GM12878 (cell line): ENCODE measurements around the gene LAMB4. TPM values are rescaled to one million over a fixed set of nuclear protein-coding genes. Genes with fewer than 3 reads are reported as not detected.

Experiments used
- ATAC-seq: fragments of 200-7000 bp; cut with Tn5 transposase; 3 replicates; pipeline ENCODE4 v1.9.1; 2020; ENCODE audit warnings: mild to moderate bottlenecking, moderate library complexity
- BruUV-seq: library from RNA; stranded (reverse); fragments of 400-500 nt; replicated peaks from 2 replicates; lab custom pipeline; 2021; lab: Mats Ljungman, UMichigan
- CTCF ChIA-PET: fragments of 300-600 bp; sonication (Branson Sonifier 250); formaldehyde crosslinking; extraction: SDS; loops from one replicate; lab custom pipeline; 2021; ENCODE audit warnings: inconsistent platforms; lab: Yijun Ruan, JAX
- POLR2A ChIA-PET: fragments of 350-600 bp; formaldehyde crosslinking; extraction: SDS; loops from one replicate; lab custom pipeline; 2021; ENCODE audit warnings: inconsistent platforms; lab: Charles Lee
- RAD21 ChIA-PET: fragments of 300-600 bp; sonication (Branson Sonifier 250); formaldehyde crosslinking; loops from one replicate; lab custom pipeline; 2023; ENCODE audit warnings: antibody characterized with exemption; ENCODE audit not compliant: unreplicated experiment; lab: Charles Lee
- SMC1A ChIA-PET: fragments of 300-600 bp; sonication (Branson Sonifier 250); formaldehyde crosslinking; loops from one replicate; lab custom pipeline; 2023; ENCODE audit not compliant: unreplicated experiment, uncharacterized antibody; lab: Charles Lee
- DNase-seq: peaks from one replicate; pipeline ENCODE4 v3.0.0-alpha.2; 2011; ENCODE audit warnings: low read depth, low spot score
- FAIRE-seq: peaks from 3 replicates; lab custom pipeline; 2011; peaks lifted over from hg19 to GRCh38; lab: Jason Lieb, UNC
- H2AFZ ChIP-seq: 2 replicates; pipeline ENCODE4 v1.6.0; 2011; ENCODE audit warnings: low read depth, low read length, control low read depth; ENCODE audit not compliant: control insufficient read depth
- H3K27ac ChIP-seq: 2 replicates; pipeline ENCODE4 v1.5.1; 2011; ENCODE audit warnings: control low read depth; ENCODE audit not compliant: control insufficient read depth, insufficient read depth
- H3K27me3 ChIP-seq, 2 experiments: replicated peaks in 1 of 2; 2 replicates each; pipeline versions ENCODE4 v1.6.0 to v1.6.1; 2011; ENCODE audit warnings: low read length in 1 of 2; ENCODE audit not compliant: control insufficient read depth in 2 of 2, insufficient read depth in 2 of 2
- H3K36me3 ChIP-seq, 2 experiments: 2 replicates each; pipeline ENCODE4 v1.5.1; 2011; ENCODE audit warnings: low read length in 1 of 2; ENCODE audit not compliant: control insufficient read depth in 2 of 2, insufficient read depth in 2 of 2
- H3K4me1 ChIP-seq: 2 replicates; pipeline ENCODE4 v1.6.1; 2011; ENCODE audit warnings: mild to moderate bottlenecking, low read length, moderate library complexity, mixed read lengths; ENCODE audit not compliant: control insufficient read depth, insufficient read depth
- H3K4me2 ChIP-seq: 2 replicates; pipeline ENCODE4 v1.6.0; 2011; ENCODE audit warnings: control low read depth; ENCODE audit not compliant: control insufficient read depth, insufficient read depth
- H3K4me3 ChIP-seq: fragments of 200-600 bp; sonication (generic); 2 replicates; pipeline ENCODE4 v1.5.1; 2016
- H3K79me2 ChIP-seq: 2 replicates; pipeline ENCODE4 v1.6.0; 2011; ENCODE audit warnings: low read length; ENCODE audit not compliant: control insufficient read depth, insufficient read depth
- H3K9ac ChIP-seq: 2 replicates; pipeline ENCODE4 v1.8.0; 2011; ENCODE audit warnings: low read length, control low read depth, mixed read lengths; ENCODE audit not compliant: control insufficient read depth, insufficient read depth
- H3K9me3 ChIP-seq: replicated peaks from 3 replicates; pipeline ENCODE4 v1.5.1; 2011; ENCODE audit warnings: mild to moderate bottlenecking, low read length; ENCODE audit not compliant: control insufficient read depth, insufficient read depth
- H4K20me1 ChIP-seq: 2 replicates; pipeline ENCODE4 v1.6.0; 2011; ENCODE audit not compliant: control insufficient read depth, insufficient read depth
- BHLHE40 ChIP-seq, 2 experiments: fragments of 450-650 bp in 1 of 2; IDR thresholded peaks; 2 replicates each; pipeline ENCODE4 v1.6.1; 2011 to 2017; ENCODE audit warnings: low read depth in 2 of 2, borderline replicate concordance in 1 of 2, improper control_type of control experiment in 1 of 2, low read length in 1 of 2, mild to moderate bottlenecking in 1 of 2
- EED ChIP-seq: sonication (generic); IDR thresholded peaks from 2 replicates; pipeline ENCODE4 v1.6.1; 2016; ENCODE audit warnings: antibody characterized with exemption, low read depth
- EGR1 ChIP-seq, 2 experiments: IDR thresholded peaks; 1 replicate in 1 of 2; 2 replicates in 1 of 2; pipeline ENCODE4 v1.6.1; 2011 to 2012; ENCODE audit warnings: low read depth in 2 of 2, low read length in 2 of 2, borderline replicate concordance in 1 of 2, mild to moderate bottlenecking in 1 of 2, moderate library complexity in 1 of 2
- FOXM1 ChIP-seq: IDR thresholded peaks from 2 replicates; pipeline ENCODE4 v1.6.1; 2012; ENCODE audit warnings: low read depth, mild to moderate bottlenecking, inconsistent platforms, low read length, moderate library complexity
- MTA3 ChIP-seq: IDR thresholded peaks from 2 replicates; pipeline ENCODE4 v1.6.1; 2012; ENCODE audit warnings: low read length, inconsistent platforms, borderline replicate concordance
- RAD21 ChIP-seq: IDR thresholded peaks from 2 replicates; pipeline ENCODE4 v1.6.1; 2011; ENCODE audit warnings: mild to moderate bottlenecking, low read depth, low read length, moderate library complexity; ENCODE audit not compliant: insufficient read depth
- RBBP5 ChIP-seq: fragments of 200-600 bp; sonication (generic); conservative IDR thresholded peaks from 2 replicates; pipeline ENCODE4 v1.6.1; 2016
- SIN3A ChIP-seq: IDR thresholded peaks from 2 replicates; pipeline ENCODE4 v1.6.1; 2012; ENCODE audit warnings: low read depth, low read length, improper control_type of control experiment
- SRF ChIP-seq, 2 experiments: IDR thresholded peaks; 2 replicates each; pipeline ENCODE4 v1.6.1; 2011; ENCODE audit warnings: low read depth in 2 of 2, low read length in 2 of 2, mild to moderate bottlenecking in 1 of 2, moderate library complexity in 1 of 2
- TCF3 ChIP-seq: IDR thresholded peaks from 2 replicates; pipeline ENCODE4 v1.6.1; 2012; ENCODE audit warnings: low read depth, mild to moderate bottlenecking, low read length, borderline replicate concordance; ENCODE audit not compliant: insufficient read depth
- ZNF274 ChIP-seq: IDR thresholded peaks from one replicate; pipeline ENCODE4 v1.8.0; 2011; ENCODE audit not compliant: insufficient read length, insufficient read depth
- ZNF622 ChIP-seq: fragments of 450-650 bp; IDR thresholded peaks from 2 replicates; pipeline ENCODE4 v1.6.1; 2017; ENCODE audit warnings: mild to moderate bottlenecking, inconsistent platforms
- WGBS: methylation state at CpG from one replicate; pipeline ENCODE4 v1.1.6; 2016; ENCODE audit warnings: low lambda C conversion rate; ENCODE audit not compliant: insufficient replicate concordance, insufficient coverage; ENCODE audit errors: missing lambda C conversion rate; 5-methylcytosine and 5-hydroxymethylcytosine counted together
- in situ Hi-C: fragments of 300-500 bp; cut with MboI; formaldehyde crosslinking; loops from 9 replicates; pipeline ENCODE4 v1.14.3; 2018; ENCODE audit warnings: mixed read lengths
- intact Hi-C: fragments of 100-400 bp; cut with micrococcal nuclease; formaldehyde crosslinking; loops from one replicate; pipeline ENCODE4 v1.14.2; 2022; ENCODE audit not compliant: unreplicated experiment
- polyA plus RNA-seq, 11 experiments: library from polyadenylated mRNA; depleted of rRNA in 4 of 11; unstranded in 6 of 11; stranded (reverse) in 5 of 11; fragments of >200 nt; fragmentation: Nextera tagmentation in 4 of 11; fragmentation: Illumina TruSeq in 1 of 11; extraction: Ambion mirVana in 4 of 11; extraction: Trizol in 1 of 11; gene quantifications; 1 replicate in 1 of 11; 2 replicates in 10 of 11; pipeline versions ENCODE4 v1.2.1 to v1.2.3, GENCODE V29; 2011 to 2016; ENCODE audit warnings: inconsistent platforms in 2 of 11, missing spikeins in 2 of 11, low read depth in 1 of 11
- total RNA-seq, 4 experiments: library from RNA; depleted of rRNA in 3 of 4; stranded (reverse); fragments of >200 nt in 3 of 4; fragmentation: Illumina TruSeq in 1 of 4; extraction: Trizol in 1 of 4; gene quantifications; 2 replicates each; pipeline versions ENCODE4 v1.2.1 to v1.2.3, GENCODE V29; 2013 to 2021
- TF ChIP-seq, protein P1 (sequence below): IDR thresholded peaks from 2 replicates; pipeline ENCODE4 v1.6.1; 2011; ENCODE audit warnings: mild to moderate bottlenecking, low read depth, low read length, moderate library complexity; ENCODE audit not compliant: insufficient replicate concordance
- TF ChIP-seq, protein P2 (sequence below): fragments of 150-350 bp; IDR thresholded peaks from 2 replicates; pipeline ENCODE4 v1.6.1; 2014; ENCODE audit warnings: mild to moderate bottlenecking, low read depth, low read length

The LAMB4 gene
- total and polyA plus RNA-seq, 10 of the 15 experiments (the other 5 are each of a cell fraction or from before 2014, with no cell fraction given): 0.04 to 0.06 TPM; not detected in 8

DNA sequence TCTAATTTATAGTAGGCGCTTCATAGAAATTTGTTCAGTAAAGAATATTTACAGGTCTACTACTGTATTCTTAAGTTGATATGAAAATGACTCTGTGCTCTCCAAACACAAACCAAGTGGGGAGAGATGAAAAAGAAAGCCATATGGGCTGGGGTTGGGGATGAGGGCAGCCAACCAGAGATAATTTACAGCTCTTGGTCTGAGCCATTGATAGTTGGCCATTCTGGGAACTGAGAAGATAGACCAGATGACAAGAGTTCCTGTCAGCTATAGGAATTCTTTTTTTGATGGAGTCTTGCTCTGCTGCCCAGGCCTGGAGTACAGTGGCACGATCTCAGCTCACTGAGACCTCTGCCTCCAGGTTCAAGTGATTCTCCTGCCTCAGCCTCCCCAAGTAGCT, 57.4 kb downstream of the LAMB4 start:
- no peak overlapping the region for H3K27ac ChIP-seq
- no peak overlapping the region for H3K4me3 ChIP-seq
- intact Hi-C loops (no loop called here), in situ Hi-C loops (no loop called here)
- no peaks in the 10 kb centered on the region for H3K9me3 ChIP-seq
- TF ChIP-seq RAD21 (no peak), MTA3 (no peak), EED (no peak), ZNF622 (no peak), ZNF274 (no peak), RBBP5 (no peak), TCF3 (no peak), FOXM1 (no peak), BHLHE40 (IDR thresholded peaks at IDR 0.05; ENCODE audit: borderline replicate concordance in 1 of 2, low read depth in 2 of 2, low read length in 1 of 2) (no peak), EGR1 (IDR thresholded peaks at IDR 0.05; ENCODE audit: borderline replicate concordance in 1 of 2, low read depth in 2 of 2, low read length in 2 of 2) (no peak), SIN3A (no peak), SRF (IDR thresholded peaks at IDR 0.05; ENCODE audit: low read depth in 2 of 2, low read length in 2 of 2) (no peak)
- TF ChIP-seq, protein P1, sequence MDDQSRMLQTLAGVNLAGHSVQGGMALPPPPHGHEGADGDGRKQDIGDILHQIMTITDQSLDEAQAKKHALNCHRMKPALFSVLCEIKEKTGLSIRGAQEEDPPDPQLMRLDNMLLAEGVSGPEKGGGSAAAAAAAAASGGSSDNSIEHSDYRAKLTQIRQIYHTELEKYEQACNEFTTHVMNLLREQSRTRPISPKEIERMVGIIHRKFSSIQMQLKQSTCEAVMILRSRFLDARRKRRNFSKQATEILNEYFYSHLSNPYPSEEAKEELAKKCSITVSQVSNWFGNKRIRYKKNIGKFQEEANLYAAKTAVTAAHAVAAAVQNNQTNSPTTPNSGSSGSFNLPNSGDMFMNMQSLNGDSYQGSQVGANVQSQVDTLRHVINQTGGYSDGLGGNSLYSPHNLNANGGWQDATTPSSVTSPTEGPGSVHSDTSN: no peak
- TF ChIP-seq, protein P2, sequence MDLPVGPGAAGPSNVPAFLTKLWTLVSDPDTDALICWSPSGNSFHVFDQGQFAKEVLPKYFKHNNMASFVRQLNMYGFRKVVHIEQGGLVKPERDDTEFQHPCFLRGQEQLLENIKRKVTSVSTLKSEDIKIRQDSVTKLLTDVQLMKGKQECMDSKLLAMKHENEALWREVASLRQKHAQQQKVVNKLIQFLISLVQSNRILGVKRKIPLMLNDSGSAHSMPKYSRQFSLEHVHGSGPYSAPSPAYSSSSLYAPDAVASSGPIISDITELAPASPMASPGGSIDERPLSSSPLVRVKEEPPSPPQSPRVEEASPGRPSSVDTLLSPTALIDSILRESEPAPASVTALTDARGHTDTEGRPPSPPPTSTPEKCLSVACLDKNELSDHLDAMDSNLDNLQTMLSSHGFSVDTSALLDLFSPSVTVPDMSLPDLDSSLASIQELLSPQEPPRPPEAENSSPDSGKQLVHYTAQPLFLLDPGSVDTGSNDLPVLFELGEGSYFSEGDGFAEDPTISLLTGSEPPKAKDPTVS: no peak
- CTCF ChIA-PET: no interaction called here
- no TSS peak for BruUV-seq
- POLR2A ChIA-PET: no interaction called here
- no peaks in the 10 kb centered on the region for H3K36me3 ChIP-seq
- H3K79me2 ChIP-seq: no peaks in the 10 kb centered on the region
- 47% methylated on average over 2 of the region's 2 CpGs for WGBS
- DNase-seq (no peak), ATAC-seq (no peak), FAIRE-seq (no peak)
- no peaks in the 10 kb centered on the region for H3K4me1 ChIP-seq
- SMC1A ChIA-PET: interaction anchor here (0.6 kb wide), 1 partner anchor 251 kb away, joined by 3 read pairs; no protein-coding TSS in a partner anchor
- no peak overlapping the region for H2AFZ ChIP-seq
- no peak overlapping the region for H3K4me2 ChIP-seq
- peaks cover 0 to 1% of the 10 kb centered on the region in 2 experiments; a peak in 3 of 4 replicates for H3K27me3 ChIP-seq
- H3K9ac ChIP-seq: no peak overlapping the region
- RAD21 ChIA-PET: no interaction called here
- no peaks in the 10 kb centered on the region for H4K20me1 ChIP-seq
